Immature natural killer cell (primary cell): Measurements from ENCODE around the gene ACTL7B. TPM values are rescaled to one million over a fixed set of nuclear protein-coding genes. Genes with fewer than 3 reads are reported as not detected.
"Not testable (repeated sequence)": the region's sequence is repeated elsewhere in the genome, so short reads cannot be mapped to it uniquely, and the experiment has no call there.

Experiments used
- DNase-seq, 3 donors: peaks; one replicate each; pipeline ENCODE4 v3.0.0; 2022; ENCODE audit warnings: mixed read lengths in 1 of 3
- H3K27ac Mint-ChIP-seq, 6 donors: one replicate each; pipeline ENCODE4 v1.8.0; 2020; ENCODE audit warnings: mixed read lengths in 6 of 6, mild to moderate bottlenecking in 5 of 6, inconsistent platforms in 4 of 6, moderate library complexity in 3 of 6
- H3K27me3 Mint-ChIP-seq, 3 donors: one replicate each; pipeline ENCODE4 v1.8.0; 2020 to 2021; ENCODE audit warnings: low read depth in 3 of 3, mild to moderate bottlenecking in 3 of 3, mixed read lengths in 3 of 3, moderate library complexity in 3 of 3, inconsistent platforms in 1 of 3
- H3K36me3 Mint-ChIP-seq, 3 donors: one replicate each; pipeline ENCODE4 v1.8.0; 2020; ENCODE audit warnings: mixed read lengths in 3 of 3, inconsistent platforms in 2 of 3, mild to moderate bottlenecking in 2 of 3
- H3K4me1 Mint-ChIP-seq, 2 donors: one replicate each; pipeline ENCODE4 v1.8.0; 2020; ENCODE audit warnings: inconsistent platforms in 2 of 2, mild to moderate bottlenecking in 2 of 2, mixed read lengths in 2 of 2, moderate library complexity in 1 of 2
- H3K4me3 Mint-ChIP-seq, 5 donors: one replicate each; pipeline ENCODE4 v1.8.0; 2020; ENCODE audit warnings: mild to moderate bottlenecking in 5 of 5, mixed read lengths in 5 of 5, inconsistent platforms in 3 of 5, moderate library complexity in 3 of 5
- H3K9me3 Mint-ChIP-seq, 6 donors: one replicate each; pipeline ENCODE4 v1.8.0; 2020; ENCODE audit warnings: mild to moderate bottlenecking in 6 of 6, mixed read lengths in 6 of 6, inconsistent platforms in 4 of 6, moderate library complexity in 3 of 6
- polyA plus RNA-seq, 3 donors: library from polyadenylated mRNA; unstranded; fragments of 300-500 nt; fragmentation: Illumina TruSeq; gene quantifications; one replicate each; pipeline ENCODE4 v1.2.3, GENCODE V29; 2021

ACTL7B gene
- polyA plus RNA-seq, result not detected

GRCh38 chr9:108855888-108856287 lies at the start of gene ACTL7B:
Gene ACTL7B, minus strand, starts transcription at chr9:108855986. Its CDS starts 56 bp downstream, at chr9:108855930.
- no peaks in the 10 kb centered on the region for H3K9me3 Mint-ChIP-seq
- H3K4me3 Mint-ChIP-seq, result no peak within 1 kb of the TSS
- H3K4me1 Mint-ChIP-seq, result no peaks in the 10 kb centered on the region
- H3K27ac Mint-ChIP-seq, result no peak within 1 kb of the TSS
- peaks cover 0 to 6% (median 3%) of the 10 kb centered on the region in 3 donors for H3K27me3 Mint-ChIP-seq
- no peaks in the 10 kb centered on the region for H3K36me3 Mint-ChIP-seq
- no peak for DNase-seq

- Mint-ChIP-seq H3K9me3 (no peaks in the 10 kb centered on the region), H3K36me3 (peaks cover 45 to 69% (median 45%) of the 10 kb centered on the region in 3 donors), H3K27me3 (peaks cover 0 to 2% (median 0%) of the 10 kb centered on the region in 3 donors), H3K4me3 (no peak overlapping the region), H3K27ac (no peak overlapping the region), H3K4me1 (peaks cover 1 to 3% of the 10 kb centered on the region in 2 donors)
- DNase-seq, result no peak
These were observed 49.7 kb upstream of the ACTL7B start for GRCh38 chr9:108905494-108905893.

- H3K4me1 Mint-ChIP-seq, result no peaks in the 10 kb centered on the region
- DNase-seq, result no peak
- H3K36me3 Mint-ChIP-seq, result peaks cover 36 to 62% (median 40%) of the 10 kb centered on the region in 3 donors
- H3K4me3 Mint-ChIP-seq, result no peak overlapping the region
- H3K27me3 Mint-ChIP-seq, result peaks cover 0 to 3% (median 0%) of the 10 kb centered on the region in 3 donors
- no peaks in the 10 kb centered on the region for H3K9me3 Mint-ChIP-seq
- no peak overlapping the region for H3K27ac Mint-ChIP-seq
These were observed 48.4 kb upstream of the ACTL7B start for GRCh38 chr9:108904161-108904560.

- H3K27ac Mint-ChIP-seq, result peak overlapping the region in 1 of 6 donors; percentile 76
- peaks cover 0 to 3% (median 0%) of the 10 kb centered on the region in 3 donors for H3K27me3 Mint-ChIP-seq
- no peaks in the 10 kb centered on the region for H3K4me1 Mint-ChIP-seq
- no peak overlapping the region for H3K4me3 Mint-ChIP-seq
- H3K9me3 Mint-ChIP-seq, result no peaks in the 10 kb centered on the region
- no peak for DNase-seq
- peaks cover 31 to 60% (median 35%) of the 10 kb centered on the region in 3 donors for H3K36me3 Mint-ChIP-seq
These were observed 47.8 kb upstream of the ACTL7B start for GRCh38 chr9:108903420-108904103.

GRCh38 chr9:108900176-108900575 lies 44.4 kb upstream of the ACTL7B start:
- peak overlapping the region in 1 of 6 donors; percentile 9 for H3K27ac Mint-ChIP-seq
- no peaks in the 10 kb centered on the region for H3K9me3 Mint-ChIP-seq
- peaks cover 0 to 5% (median 0%) of the 10 kb centered on the region in 3 donors for H3K27me3 Mint-ChIP-seq
- H3K4me1 Mint-ChIP-seq, result no peaks in the 10 kb centered on the region
- H3K36me3 Mint-ChIP-seq, result peaks cover 39 to 59% (median 49%) of the 10 kb centered on the region in 3 donors
- no peak overlapping the region for H3K4me3 Mint-ChIP-seq
- no peak for DNase-seq

GRCh38 chr9:108899023-108899695 lies 43.4 kb upstream of the ACTL7B start:
- not testable (repeated sequence) for DNase-seq, H3K27me3 Mint-ChIP-seq, H3K4me1 Mint-ChIP-seq, H3K4me3 Mint-ChIP-seq, H3K27ac Mint-ChIP-seq, H3K9me3 Mint-ChIP-seq
- H3K36me3 Mint-ChIP-seq, result peaks cover 42 to 62% (median 47%) of the 10 kb centered on the region in 3 donors

GRCh38 chr9:108897324-108898096 lies 41.7 kb upstream of the ACTL7B start:
- no peaks in the 10 kb centered on the region for H3K4me1 Mint-ChIP-seq
- no peak overlapping the region for H3K4me3 Mint-ChIP-seq
- H3K27me3 Mint-ChIP-seq, result peaks cover 0 to 5% (median 0%) of the 10 kb centered on the region in 3 donors
- peaks cover 38 to 65% (median 47%) of the 10 kb centered on the region in 3 donors for H3K36me3 Mint-ChIP-seq
- peak overlapping the region in 1 of 6 donors; percentile 48 for H3K27ac Mint-ChIP-seq
- no peaks in the 10 kb centered on the region for H3K9me3 Mint-ChIP-seq
- DNase-seq, result no peak

- peaks cover 45 to 81% (median 48%) of the 10 kb centered on the region in 3 donors for H3K36me3 Mint-ChIP-seq
- no peak for DNase-seq
- peaks cover 0 to 5% (median 0%) of the 10 kb centered on the region in 3 donors for H3K27me3 Mint-ChIP-seq
- no peaks in the 10 kb centered on the region for H3K4me1 Mint-ChIP-seq
- no peak overlapping the region for H3K4me3 Mint-ChIP-seq
- no peak overlapping the region for H3K27ac Mint-ChIP-seq
- no peaks in the 10 kb centered on the region for H3K9me3 Mint-ChIP-seq
These were observed 38.6 kb upstream of the ACTL7B start for GRCh38 chr9:108894225-108894997.

GRCh38 chr9:108889649-108890067 lies 33.9 kb upstream of the ACTL7B start:
- no peak for DNase-seq
- H3K4me1 Mint-ChIP-seq, result no peaks in the 10 kb centered on the region
- peaks cover 0 to 2% (median 0%) of the 10 kb centered on the region in 3 donors for H3K27me3 Mint-ChIP-seq
- peaks cover 30 to 59% (median 36%) of the 10 kb centered on the region in 3 donors for H3K36me3 Mint-ChIP-seq
- no peak overlapping the region for H3K27ac Mint-ChIP-seq
- H3K4me3 Mint-ChIP-seq, result no peak overlapping the region
- no peaks in the 10 kb centered on the region for H3K9me3 Mint-ChIP-seq

- H3K4me3 Mint-ChIP-seq, H3K4me1 Mint-ChIP-seq, H3K27me3 Mint-ChIP-seq, DNase-seq, H3K9me3 Mint-ChIP-seq: not testable (repeated sequence)
- peaks cover 21 to 46% (median 25%) of the 10 kb centered on the region in 3 donors for H3K36me3 Mint-ChIP-seq
- H3K27ac Mint-ChIP-seq, result peak overlapping the region in 3 of 6 donors; percentile 8 to 26 (median 22)
These were observed 30.9 kb upstream of the ACTL7B start for GRCh38 chr9:108886594-108887271.

GRCh38 chr9:108885643-108886348 lies 30.0 kb upstream of the ACTL7B start:
- Mint-ChIP-seq H3K4me3 (no peak overlapping the region), H3K27me3 (peaks cover 0 to 2% (median 0%) of the 10 kb centered on the region in 3 donors), H3K27ac (peak overlapping the region in 2 of 6 donors; percentile 4 to 22), H3K4me1 (no peaks in the 10 kb centered on the region), H3K9me3 (no peaks in the 10 kb centered on the region), H3K36me3 (peaks cover 19 to 38% (median 21%) of the 10 kb centered on the region in 3 donors)
- DNase-seq, result no peak

- no peak overlapping the region for H3K4me3 Mint-ChIP-seq
- no peak overlapping the region for H3K27ac Mint-ChIP-seq
- no peaks in the 10 kb centered on the region for H3K4me1 Mint-ChIP-seq
- DNase-seq, result no peak
- no peaks in the 10 kb centered on the region for H3K27me3 Mint-ChIP-seq
- H3K9me3 Mint-ChIP-seq, result no peaks in the 10 kb centered on the region
- H3K36me3 Mint-ChIP-seq, result peaks cover 18 to 36% (median 21%) of the 10 kb centered on the region in 3 donors
These were observed 28.9 kb upstream of the ACTL7B start for GRCh38 chr9:108884701-108885100.
